Ammon's horn (tissue), 1 donor: Measurements from ENCODE around the gene HEYL.

Experiments used
- DNase-seq: peaks from one replicate; pipeline ENCODE4 v3.0.0-alpha.2; 2016; ENCODE audit warnings: low spot score

The HEYL gene

DNA sequence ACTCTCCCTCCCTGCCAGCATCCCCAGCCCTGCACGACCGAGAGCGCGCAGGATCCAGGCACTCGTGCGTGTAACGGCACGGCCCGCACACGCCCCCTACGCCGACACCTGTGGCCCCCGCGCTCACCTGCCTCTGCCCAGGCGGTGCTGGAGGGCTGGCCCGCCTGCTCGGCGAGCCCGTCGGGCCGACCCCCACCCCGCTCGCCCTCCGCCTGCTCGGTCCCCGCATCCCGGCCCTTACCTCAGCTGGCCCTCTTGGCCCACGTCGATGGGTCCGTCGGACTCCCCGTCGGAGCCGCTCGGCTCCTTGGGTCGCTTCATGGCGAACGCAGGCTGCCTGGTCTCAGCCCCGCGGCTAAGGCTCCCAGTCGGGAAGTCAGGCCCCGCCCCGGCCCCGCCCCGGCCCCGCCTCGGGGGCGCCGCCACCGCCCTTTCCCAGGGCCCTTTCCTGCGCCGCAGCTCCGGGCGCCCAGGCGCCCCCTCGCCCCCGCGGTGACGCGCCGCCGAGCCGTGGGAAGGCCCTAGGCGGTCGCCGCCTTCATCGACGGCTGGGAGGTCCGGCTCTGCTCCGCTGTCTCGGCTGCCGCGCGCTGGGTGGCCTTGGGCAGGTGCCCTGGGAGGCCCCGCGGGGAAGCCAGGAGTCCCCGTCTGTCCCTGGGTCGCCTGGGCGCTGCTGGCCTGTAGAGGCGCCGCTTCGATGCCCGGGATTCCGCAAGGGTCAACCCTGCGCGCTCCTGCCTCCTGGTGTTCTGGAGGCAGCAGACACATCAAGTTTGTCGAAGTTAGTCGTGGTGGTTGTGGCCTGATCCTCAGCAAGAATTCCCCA is at the start of gene HEYL:
Gene HEYL (minus strand): TSS at position 339 of the 826 bp plus-strand sequence. CDS start 18 bp downstream, at position 321.
- DNase-seq = no peak

DNA sequence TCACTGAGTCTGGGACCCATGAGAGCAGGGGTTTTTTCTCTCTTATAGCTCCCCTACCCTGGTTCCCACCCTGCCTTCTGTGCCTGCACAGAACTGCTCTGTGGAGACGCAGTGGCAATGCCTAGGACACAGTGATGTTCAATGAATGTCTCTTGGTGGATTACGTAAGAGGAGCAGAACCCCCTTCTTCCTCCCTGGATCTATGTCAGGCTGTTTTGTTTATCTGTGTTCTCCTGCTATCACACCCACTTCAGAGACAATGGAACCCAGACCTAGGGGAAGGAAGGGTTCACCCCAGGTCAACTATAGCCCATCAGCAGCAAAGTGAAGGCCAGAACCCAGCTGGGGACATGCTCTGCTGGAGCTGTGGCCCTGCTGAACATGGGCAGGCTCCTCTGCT is 49.8 kb upstream of the HEYL start:
- DNase-seq = no peak

DNA sequence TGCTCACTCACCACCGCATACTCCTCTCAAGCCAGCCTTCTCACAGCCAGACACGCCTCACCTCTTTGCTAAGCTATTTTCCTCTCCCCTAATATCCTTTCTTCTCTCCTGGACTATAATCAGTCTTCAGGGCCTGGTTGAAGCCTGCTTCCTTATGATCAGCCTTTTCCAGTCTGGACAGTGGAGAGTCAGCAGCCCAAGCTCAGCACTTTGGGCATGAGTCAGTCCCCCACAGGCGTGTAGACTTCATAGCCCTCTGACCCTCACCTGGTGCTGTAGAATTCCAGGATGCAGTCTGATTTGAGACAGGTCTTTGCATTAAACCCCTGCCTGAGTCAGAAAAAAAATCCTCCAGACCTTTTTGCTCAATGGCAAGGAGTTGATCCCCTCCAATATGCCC is 49.3 kb upstream of the HEYL start:
- no peak for DNase-seq

GRCh38 chr1:39687243-39687642 is 47.8 kb upstream of the HEYL start:
- no peak for DNase-seq

- no peak for DNase-seq
Measured at GRCh38 chr1:39685071-39685470, 45.6 kb upstream of the HEYL start.

- no peak for DNase-seq
Measured at GRCh38 chr1:39684313-39684664, 44.8 kb upstream of the HEYL start.

- DNase-seq = no peak
Measured at GRCh38 chr1:39683591-39684312, 44.3 kb upstream of the HEYL start.

- no peak for DNase-seq
Measured at GRCh38 chr1:39681999-39682398, 42.6 kb upstream of the HEYL start.

GRCh38 chr1:39681294-39681693 is 41.9 kb upstream of the HEYL start:
- DNase-seq = no peak

DNA sequence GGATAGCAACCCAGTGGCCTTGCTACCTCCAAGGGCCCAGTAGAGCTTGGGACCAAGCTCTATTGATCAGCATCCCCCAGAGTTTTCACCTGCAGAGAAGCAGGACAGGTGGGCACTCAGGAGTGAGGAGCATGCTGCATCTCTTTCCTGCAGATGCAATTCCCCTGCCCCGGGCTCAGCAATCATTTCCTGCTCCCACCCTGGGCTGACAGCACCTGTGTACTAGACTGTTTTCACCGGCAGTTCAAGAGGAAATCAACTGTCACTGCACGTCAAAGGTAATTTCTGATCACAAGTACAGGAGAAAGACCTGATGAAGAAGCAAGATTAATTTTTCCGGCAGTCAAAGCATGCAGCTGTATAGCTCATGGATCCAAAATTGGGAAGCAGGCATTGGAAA is 41.3 kb upstream of the HEYL start:
- DNase-seq = no peak

- DNase-seq = no peak
Measured at GRCh38 chr1:39679821-39680220, 40.4 kb upstream of the HEYL start.

- no peak for DNase-seq
Measured at GRCh38 chr1:39678889-39679288, 39.4 kb upstream of the HEYL start.

DNA sequence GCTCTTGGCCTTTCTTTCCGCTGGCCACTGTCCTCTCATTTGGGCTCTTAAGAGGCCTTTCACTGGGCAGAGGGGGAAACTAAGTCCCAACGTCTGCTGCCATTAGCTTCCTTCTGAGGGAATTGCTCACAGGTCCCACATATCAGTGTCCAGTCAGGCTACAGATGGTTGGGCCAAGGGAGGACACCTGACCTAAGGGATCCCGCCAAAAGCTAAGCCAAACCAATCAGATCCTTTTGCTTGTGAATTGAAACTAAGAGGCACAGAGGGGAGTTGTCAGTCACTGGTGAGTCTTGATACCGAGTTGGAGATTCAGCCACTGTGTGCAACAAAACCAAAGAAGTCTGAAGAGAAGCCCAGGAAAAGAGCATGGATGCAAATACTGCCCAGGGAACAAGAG is 38.2 kb upstream of the HEYL start:
- DNase-seq = no peak

DNA sequence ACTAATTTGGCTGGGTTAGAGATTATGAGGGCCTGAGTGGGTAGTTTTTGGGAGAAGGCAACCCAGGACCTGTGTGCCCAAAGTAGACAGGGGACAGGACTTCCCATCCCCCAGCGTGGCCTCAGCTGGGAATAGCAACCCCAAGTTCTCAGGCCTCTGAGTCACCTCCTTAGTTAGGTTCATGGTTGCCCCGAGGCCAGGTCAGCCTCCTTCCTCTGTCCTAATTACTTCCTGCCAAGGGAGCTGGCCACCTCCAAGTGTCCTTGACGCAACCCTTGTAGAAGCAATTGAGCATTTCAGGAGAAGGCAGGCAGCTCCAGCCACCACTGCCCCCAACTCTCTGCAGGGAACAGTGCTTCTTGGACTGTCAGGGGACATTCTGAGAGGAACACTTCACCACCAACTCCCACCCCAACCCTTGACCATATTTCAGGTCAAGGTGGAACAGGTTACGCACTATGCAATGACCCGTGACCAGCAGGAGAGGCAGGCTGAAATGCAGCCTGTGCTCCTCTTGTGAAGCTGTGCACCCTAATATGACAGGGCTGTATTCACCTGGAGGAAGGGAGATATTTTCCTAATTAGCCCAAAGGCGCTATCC is 37.6 kb upstream of the HEYL start:
- DNase-seq = no peak

GRCh38 chr1:39675220-39675619 is 35.8 kb upstream of the HEYL start:
- DNase-seq = no peak

- no peak for DNase-seq
Measured at GRCh38 chr1:39673215-39673614, 33.8 kb upstream of the HEYL start.

- no peak for DNase-seq
Measured at GRCh38 chr1:39672551-39672947, 33.1 kb upstream of the HEYL start.

DNA sequence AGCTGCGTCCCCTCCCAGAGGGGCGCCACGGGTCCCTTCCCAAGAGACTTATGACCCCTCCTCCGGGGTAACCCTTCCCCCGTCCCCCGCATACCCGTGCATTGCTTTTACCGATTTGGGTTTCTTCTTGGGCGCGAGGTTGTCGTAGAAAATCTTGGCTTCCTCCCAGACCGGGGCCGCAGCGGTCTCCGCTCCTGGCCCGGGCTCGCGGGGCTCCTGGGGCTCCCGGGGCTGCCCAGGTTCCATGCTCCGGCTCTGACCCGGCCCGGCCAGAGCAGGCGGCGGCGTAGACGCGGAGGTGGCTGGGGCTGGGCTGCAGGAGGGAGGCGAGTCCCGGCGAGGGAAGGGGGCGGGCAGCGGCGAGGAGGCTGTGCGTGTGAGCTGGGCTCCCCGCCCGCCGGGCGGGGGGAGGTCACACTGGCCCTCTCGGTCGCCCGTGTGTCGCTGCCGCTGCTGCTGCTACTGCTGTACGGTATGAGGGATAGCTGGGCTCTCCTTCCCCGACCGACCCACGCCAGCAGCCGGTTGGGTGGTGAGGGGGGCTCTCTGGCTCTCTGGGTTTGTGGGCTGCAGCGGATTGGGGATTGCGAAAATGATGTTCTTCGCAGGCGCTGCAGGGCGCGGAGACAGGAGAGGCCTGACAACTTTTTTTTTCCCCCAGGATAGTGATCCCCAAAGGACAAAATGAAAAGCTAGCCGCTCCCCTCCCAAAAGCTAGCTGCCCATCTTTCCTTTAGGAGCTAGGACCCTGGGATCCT is 32.5 kb upstream of the HEYL start, which contains the start of gene NT5C1A:
Gene NT5C1A (minus strand): TSS at position 315 of the 758 bp plus-strand sequence. CDS start 69 bp downstream, at position 246.
- peak; percentile 43 for DNase-seq

GRCh38 chr1:39671433-39671792 is 32.0 kb upstream of the HEYL start:
- no peak for DNase-seq

- no peak for DNase-seq
Measured at GRCh38 chr1:39670689-39671088, 31.2 kb upstream of the HEYL start.

- no peak for DNase-seq
Measured at GRCh38 chr1:39668894-39669293, 29.5 kb upstream of the HEYL start.

GRCh38 chr1:39668111-39668510 is 28.7 kb upstream of the HEYL start:
- no peak for DNase-seq
